CD14-positive monocyte (primary cell): ENCODE measurements around the gene MET. TPM values are rescaled to one million over a fixed set of nuclear protein-coding genes. Genes with fewer than 3 reads are reported as not detected.

ENCODE experiments used
- DNase-seq, 3 donors: peaks; one replicate each; pipeline ENCODE4 v3.0.0-alpha.2; 2011 to 2022
- H2AFZ ChIP-seq: 2 replicates; pipeline ENCODE4 v1.6.0; 2012; ENCODE audit warnings: mild to moderate bottlenecking, low read depth, low read length, inconsistent platforms; ENCODE audit not compliant: insufficient read depth, poor library complexity, severe bottlenecking
- H3K27ac ChIP-seq, 2 donors: 1 replicate in 1 of 2; 2 replicates in 1 of 2; pipeline ENCODE4 v1.5.1; 2012 to 2013; ENCODE audit warnings: low read length in 2 of 2, control low read depth in 1 of 2, inconsistent platforms in 1 of 2, low read depth in 1 of 2, mild to moderate bottlenecking in 1 of 2
- H3K27me3 ChIP-seq, 2 donors: one replicate each; pipeline versions ENCODE4 v1.6.0 to v1.6.1; 2011 to 2013; ENCODE audit warnings: low read length in 2 of 2; ENCODE audit not compliant: control insufficient read depth in 2 of 2, insufficient read depth in 2 of 2
- H3K36me3 ChIP-seq, 2 donors: replicated peaks in 1 of 2; 1 replicate in 1 of 2; 2 replicates in 1 of 2; pipeline versions ENCODE4 v1.5.1 to v1.6.1; 2012 to 2013; ENCODE audit warnings: low read length in 2 of 2, control low read depth in 1 of 2, inconsistent platforms in 1 of 2, mild to moderate bottlenecking in 1 of 2; ENCODE audit not compliant: insufficient read depth in 2 of 2, control insufficient read depth in 1 of 2
- H3K4me1 ChIP-seq, 2 donors: 1 replicate in 1 of 2; 2 replicates in 1 of 2; pipeline versions ENCODE4 v1.5.1 to v1.6.1; 2012 to 2013; ENCODE audit warnings: low read length in 2 of 2, control low read depth in 1 of 2, inconsistent platforms in 1 of 2, mild to moderate bottlenecking in 1 of 2, moderate library complexity in 1 of 2; ENCODE audit not compliant: insufficient read depth in 2 of 2, control insufficient read depth in 1 of 2
- H3K4me2 ChIP-seq: replicated peaks from 2 replicates; pipeline ENCODE3; 2012; ENCODE audit warnings: low read length, moderate library complexity, mild to moderate bottlenecking; ENCODE audit not compliant: poor library complexity, severe bottlenecking; ENCODE audit errors: extremely low read depth
- H3K4me3 ChIP-seq, 3 experiments: fragments of 200-600 bp in 1 of 3; sonication (generic) in 1 of 3; replicated peaks in 1 of 3; 1 replicate in 2 of 3; 2 replicates in 1 of 3; pipeline ENCODE4 v1.5.1; 2011 to 2013; ENCODE audit warnings: low read length in 3 of 3, mild to moderate bottlenecking in 3 of 3, control low read depth in 2 of 3, low read depth in 2 of 3, inconsistent platforms in 1 of 3, moderate library complexity in 1 of 3
- H3K79me2 ChIP-seq: 2 replicates; pipeline ENCODE4 v1.6.0; 2012; ENCODE audit warnings: mild to moderate bottlenecking, control low read depth, inconsistent platforms, low read length, moderate library complexity; ENCODE audit not compliant: insufficient read depth
- H3K9ac ChIP-seq: 2 replicates; pipeline ENCODE4 v1.6.0; 2017; ENCODE audit warnings: low read length, mild to moderate bottlenecking; ENCODE audit not compliant: insufficient read depth, poor library complexity, severe bottlenecking
- H3K9me3 ChIP-seq, 2 donors: replicated peaks in 1 of 2; 1 replicate in 1 of 2; 2 replicates in 1 of 2; pipeline versions ENCODE4 v1.5.1 to v1.6.1; 2012 to 2013; ENCODE audit warnings: low read length in 2 of 2, control low read depth in 1 of 2; ENCODE audit not compliant: control insufficient read depth in 1 of 2, insufficient read depth in 1 of 2
- H4K20me1 ChIP-seq: 2 replicates; pipeline ENCODE4 v1.6.0; 2012; ENCODE audit warnings: mild to moderate bottlenecking, low read length, control low read depth, moderate library complexity; ENCODE audit not compliant: insufficient read depth
- H3K27ac Mint-ChIP-seq, 7 donors: one replicate each; pipeline ENCODE4 v1.8.0; 2020; ENCODE audit warnings: mild to moderate bottlenecking in 7 of 7, mixed read lengths in 7 of 7, moderate library complexity in 6 of 7, inconsistent platforms in 2 of 7
- H3K27me3 Mint-ChIP-seq, 3 donors: one replicate each; pipeline ENCODE4 v1.8.0; 2021 to 2022; ENCODE audit warnings: low read depth in 3 of 3, mild to moderate bottlenecking in 3 of 3, mixed read lengths in 3 of 3, moderate library complexity in 3 of 3, inconsistent platforms in 1 of 3
- H3K36me3 Mint-ChIP-seq, 2 donors: one replicate each; pipeline ENCODE4 v1.8.0; 2020; ENCODE audit warnings: mixed read lengths in 2 of 2, inconsistent platforms in 1 of 2, mild to moderate bottlenecking in 1 of 2
- H3K4me1 Mint-ChIP-seq: one replicate; pipeline ENCODE4 v1.8.0; 2020; ENCODE audit warnings: mild to moderate bottlenecking, mixed read lengths
- H3K4me3 Mint-ChIP-seq, 2 donors: one replicate each; pipeline ENCODE4 v1.8.0; 2020; ENCODE audit warnings: mild to moderate bottlenecking in 2 of 2, mixed read lengths in 2 of 2, moderate library complexity in 1 of 2
- H3K9me3 Mint-ChIP-seq, 7 donors: one replicate each; pipeline ENCODE4 v1.8.0; 2020 to 2022; ENCODE audit warnings: mixed read lengths in 7 of 7, mild to moderate bottlenecking in 6 of 7, moderate library complexity in 6 of 7, inconsistent platforms in 2 of 7
- WGBS: methylation state at CpG from one replicate; pipeline ENCODE4 v1.1.5; 2013; ENCODE audit warnings: missing lambda C conversion rate; ENCODE audit not compliant: insufficient coverage; 5-methylcytosine and 5-hydroxymethylcytosine counted together
- intact Hi-C, 2 donors: fragments of 100-400 bp; cut with micrococcal nuclease; formaldehyde crosslinking; loops; one replicate each; pipeline versions ENCODE4 v1.15.0 to v1.15.1; 2023
- polyA plus RNA-seq, 3 donors: library from polyadenylated mRNA; depleted of rRNA in 1 of 3; unstranded in 2 of 3; stranded (reverse) in 1 of 3; fragments of 300-500 nt in 2 of 3; fragments of >200 nt in 1 of 3; fragmentation: Illumina TruSeq in 2 of 3; gene quantifications; 1 replicate in 2 of 3; 2 replicates in 1 of 3; pipeline ENCODE4 v1.2.3, GENCODE V29; 2012 to 2021
- TF ChIP-seq, protein P1 (sequence below): fragments of 200-600 bp; IDR thresholded peaks from one replicate; pipeline ENCODE4 v1.8.0; 2022; ENCODE audit warnings: antibody characterized with exemption, mild to moderate bottlenecking

Gene MET
- polyA plus RNA-seq, 3 donors = not detected

DNA sequence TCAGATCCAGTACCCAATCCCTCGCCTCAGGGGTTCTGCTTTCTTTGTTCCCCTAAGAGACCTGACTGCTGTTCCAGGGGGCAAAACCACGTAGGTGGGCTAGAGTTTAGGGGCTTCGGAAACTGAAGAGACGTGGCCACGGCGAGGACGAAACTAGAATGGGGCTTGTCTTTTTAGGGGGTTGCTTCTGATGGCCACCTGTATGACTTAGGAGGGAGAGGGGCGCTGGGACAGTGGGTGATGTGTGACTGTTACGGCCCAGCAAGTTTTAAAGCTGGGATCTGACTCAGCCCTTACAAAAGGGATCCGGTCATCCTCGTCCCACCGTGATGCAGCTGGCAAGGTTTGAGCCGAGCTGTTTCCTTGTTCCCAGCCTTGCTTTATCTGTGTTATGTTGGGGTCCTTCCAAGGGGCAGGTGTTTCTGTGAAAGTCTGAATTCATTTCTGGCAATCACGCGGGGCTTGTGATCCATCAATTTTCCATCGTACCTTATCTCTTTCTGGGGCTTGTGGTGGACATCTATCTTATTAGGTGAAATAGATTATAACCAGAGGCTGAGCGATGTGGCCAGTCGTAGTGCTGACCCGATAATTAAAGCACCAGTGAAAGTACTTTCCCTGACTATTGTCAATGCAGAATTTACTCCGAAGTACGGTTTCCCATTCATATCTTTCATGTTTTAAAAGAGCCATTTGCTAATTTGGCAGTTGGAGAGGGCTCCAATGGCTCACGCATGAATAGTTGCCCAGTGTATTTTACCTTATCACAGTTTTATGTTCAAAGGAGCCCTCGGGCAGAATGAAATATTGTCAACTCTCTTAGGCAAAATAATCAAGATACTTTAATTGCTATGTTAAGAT lies 830 bp downstream of the MET start:
- intact Hi-C loops = loop anchor here (5.0 to 10.0 kb wide), 3 partner anchors 71 to 132 kb away; no protein-coding TSS in a partner anchor
- no peaks in the 10 kb centered on the region for H3K9me3 ChIP-seq
- H3K4me1 ChIP-seq = peaks cover 11 to 15% of the 10 kb centered on the region in 2 donors
- no peak overlapping the region for H3K9ac ChIP-seq
- peaks cover 36 to 47% of the 10 kb centered on the region in 2 donors for H3K27me3 ChIP-seq
- TF ChIP-seq, protein P1, sequence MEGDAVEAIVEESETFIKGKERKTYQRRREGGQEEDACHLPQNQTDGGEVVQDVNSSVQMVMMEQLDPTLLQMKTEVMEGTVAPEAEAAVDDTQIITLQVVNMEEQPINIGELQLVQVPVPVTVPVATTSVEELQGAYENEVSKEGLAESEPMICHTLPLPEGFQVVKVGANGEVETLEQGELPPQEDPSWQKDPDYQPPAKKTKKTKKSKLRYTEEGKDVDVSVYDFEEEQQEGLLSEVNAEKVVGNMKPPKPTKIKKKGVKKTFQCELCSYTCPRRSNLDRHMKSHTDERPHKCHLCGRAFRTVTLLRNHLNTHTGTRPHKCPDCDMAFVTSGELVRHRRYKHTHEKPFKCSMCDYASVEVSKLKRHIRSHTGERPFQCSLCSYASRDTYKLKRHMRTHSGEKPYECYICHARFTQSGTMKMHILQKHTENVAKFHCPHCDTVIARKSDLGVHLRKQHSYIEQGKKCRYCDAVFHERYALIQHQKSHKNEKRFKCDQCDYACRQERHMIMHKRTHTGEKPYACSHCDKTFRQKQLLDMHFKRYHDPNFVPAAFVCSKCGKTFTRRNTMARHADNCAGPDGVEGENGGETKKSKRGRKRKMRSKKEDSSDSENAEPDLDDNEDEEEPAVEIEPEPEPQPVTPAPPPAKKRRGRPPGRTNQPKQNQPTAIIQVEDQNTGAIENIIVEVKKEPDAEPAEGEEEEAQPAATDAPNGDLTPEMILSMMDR = no peak
- H2AFZ ChIP-seq = no peak overlapping the region
- peak overlapping the region in 1 of 3 experiments; percentile 71 for H3K4me3 ChIP-seq
- Mint-ChIP-seq H3K27me3 (peaks cover 29 to 46% (median 41%) of the 10 kb centered on the region in 3 donors), H3K27ac (peak overlapping the region in 2 of 7 donors; percentile 15 to 82), H3K4me1 (peaks cover 13% of the 10 kb centered on the region), H3K9me3 (peaks cover 0 to 3% (median 0%) of the 10 kb centered on the region in 7 donors), H3K36me3 (peaks cover 0 to 3% of the 10 kb centered on the region in 2 donors), H3K4me3 (peak overlapping the region; percentile 66 to 76)
- no peaks in the 10 kb centered on the region for H4K20me1 ChIP-seq
- H3K4me2 ChIP-seq = peak overlapping the region; percentile 84
- peak in 1 of 3 donors; percentile 22 for DNase-seq
- WGBS = 74% methylated on average over 7 of the region's 23 CpGs
- no peak overlapping the region for H3K27ac ChIP-seq
- H3K36me3 ChIP-seq = no peaks in the 10 kb centered on the region
- no peaks in the 10 kb centered on the region for H3K79me2 ChIP-seq

DNA sequence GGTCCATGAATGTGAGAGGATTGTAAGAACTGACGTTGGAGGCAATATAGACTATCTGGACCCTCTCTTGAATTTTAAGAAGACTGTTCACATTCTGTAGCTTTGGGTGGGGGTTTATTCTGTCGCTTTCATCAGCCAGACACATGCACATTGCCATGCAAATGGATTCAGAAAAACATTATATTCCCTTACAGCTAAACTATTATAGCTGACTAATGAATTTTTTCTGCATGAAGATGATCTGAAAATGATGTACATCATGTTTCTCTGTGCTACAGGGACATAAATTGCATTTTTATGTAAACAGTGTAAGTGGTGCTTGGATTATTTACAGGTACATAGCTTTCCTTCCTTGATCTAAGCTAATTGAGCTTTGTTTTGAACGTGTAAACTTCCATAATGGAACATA lies 1.5 kb downstream of the MET start:
- WGBS = no CpG with 5 or more reads among the region's 3 CpGs

More for the DNA sequence above, 1.5 kb downstream of the MET start:
- Mint-ChIP-seq H3K36me3 (peaks cover 0 to 3% of the 10 kb centered on the region in 2 donors), H3K4me3 (peak overlapping the region in 1 of 2 donors; percentile 30), H3K27me3 (peaks cover 29 to 46% (median 41%) of the 10 kb centered on the region in 3 donors), H3K9me3 (peaks cover 0 to 3% (median 0%) of the 10 kb centered on the region in 7 donors), H3K4me1 (peaks cover 13% of the 10 kb centered on the region), H3K27ac (no peak overlapping the region)
- peaks cover 36 to 47% of the 10 kb centered on the region in 2 donors for H3K27me3 ChIP-seq
- intact Hi-C loops = loop anchor here (5.0 to 10.0 kb wide), 3 partner anchors 71 to 131 kb away; no protein-coding TSS in a partner anchor
- no peak for DNase-seq
- no peaks in the 10 kb centered on the region for H3K79me2 ChIP-seq
- TF ChIP-seq, protein P1 = no peak
- no peaks in the 10 kb centered on the region for H3K9me3 ChIP-seq
- no peak overlapping the region for H3K27ac ChIP-seq
- H3K4me2 ChIP-seq = no peak overlapping the region
- no peak overlapping the region for H3K9ac ChIP-seq
- H4K20me1 ChIP-seq = no peaks in the 10 kb centered on the region
- H2AFZ ChIP-seq = no peak overlapping the region
- peaks cover 11 to 15% of the 10 kb centered on the region in 2 donors for H3K4me1 ChIP-seq
- no peak overlapping the region for H3K4me3 ChIP-seq
- no peaks in the 10 kb centered on the region for H3K36me3 ChIP-seq
